ENCODE data around the gene MTMR12.
A peak's percentile ranks its signal among the peaks of the same experiment; 100 is the strongest.
"Not testable (repeated sequence)": the region's sequence is repeated elsewhere in the genome, so short reads cannot be mapped to it uniquely, and the experiment has no call there.

MTMR12 gene

DNA sequence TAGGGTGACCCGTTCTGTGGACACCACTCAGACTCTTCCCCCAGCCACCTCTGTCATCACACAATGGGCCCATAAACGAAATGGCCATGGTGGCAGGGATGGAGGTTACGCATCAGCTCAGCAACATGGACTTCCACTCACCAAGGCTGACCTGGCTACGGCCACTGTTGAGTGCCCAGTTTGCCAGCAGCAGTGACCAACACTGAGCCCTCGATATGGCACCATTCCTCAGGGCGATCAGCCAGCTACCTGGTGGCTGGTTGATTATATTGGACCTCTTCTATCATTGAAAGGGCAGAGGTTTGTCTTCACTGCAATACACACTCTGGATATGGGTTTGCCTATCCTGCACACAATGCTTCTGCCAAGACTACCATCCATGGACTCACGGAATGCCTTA, 21.1 kb downstream of the MTMR12 start:
- TF ChIP-seq, protein P1, sequence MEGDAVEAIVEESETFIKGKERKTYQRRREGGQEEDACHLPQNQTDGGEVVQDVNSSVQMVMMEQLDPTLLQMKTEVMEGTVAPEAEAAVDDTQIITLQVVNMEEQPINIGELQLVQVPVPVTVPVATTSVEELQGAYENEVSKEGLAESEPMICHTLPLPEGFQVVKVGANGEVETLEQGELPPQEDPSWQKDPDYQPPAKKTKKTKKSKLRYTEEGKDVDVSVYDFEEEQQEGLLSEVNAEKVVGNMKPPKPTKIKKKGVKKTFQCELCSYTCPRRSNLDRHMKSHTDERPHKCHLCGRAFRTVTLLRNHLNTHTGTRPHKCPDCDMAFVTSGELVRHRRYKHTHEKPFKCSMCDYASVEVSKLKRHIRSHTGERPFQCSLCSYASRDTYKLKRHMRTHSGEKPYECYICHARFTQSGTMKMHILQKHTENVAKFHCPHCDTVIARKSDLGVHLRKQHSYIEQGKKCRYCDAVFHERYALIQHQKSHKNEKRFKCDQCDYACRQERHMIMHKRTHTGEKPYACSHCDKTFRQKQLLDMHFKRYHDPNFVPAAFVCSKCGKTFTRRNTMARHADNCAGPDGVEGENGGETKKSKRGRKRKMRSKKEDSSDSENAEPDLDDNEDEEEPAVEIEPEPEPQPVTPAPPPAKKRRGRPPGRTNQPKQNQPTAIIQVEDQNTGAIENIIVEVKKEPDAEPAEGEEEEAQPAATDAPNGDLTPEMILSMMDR (IDR thresholded peaks at IDR 0.05; ENCODE audit: insufficient read depth, low read depth, low read length, missing control alignments): no peak
- no peak for DNase-seq (ENCODE audit: low read depth)
- no peak overlapping the region for H3K4me3 ChIP-seq (ENCODE audit: low read depth, low read length)

DNA sequence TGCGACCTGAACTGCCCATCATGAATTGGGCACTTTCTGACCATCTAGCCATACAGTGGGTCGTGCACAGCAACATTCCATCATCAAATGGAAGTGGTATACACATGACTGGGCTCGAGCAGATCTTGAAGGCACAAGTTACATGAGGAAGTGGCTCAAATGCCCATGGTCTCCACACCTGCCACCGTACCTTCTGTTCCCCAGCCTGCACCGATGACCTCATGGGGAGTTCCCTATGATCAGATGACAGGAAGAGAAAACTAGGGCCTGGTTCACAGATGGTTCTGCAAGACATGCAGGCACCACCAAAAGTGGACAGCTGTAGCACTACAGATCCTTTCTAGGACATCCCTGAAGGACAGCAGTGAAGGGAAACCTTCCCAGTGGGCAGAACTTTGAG, 21.8 kb downstream of the MTMR12 start:
- DNase-seq (ENCODE audit: low read depth): peak; percentile 59
- no peak overlapping the region for H3K4me3 ChIP-seq (ENCODE audit: low read depth, low read length)
- TF ChIP-seq, protein P1 (IDR thresholded peaks at IDR 0.05; ENCODE audit: insufficient read depth, low read depth, low read length, missing control alignments): no peak

DNA sequence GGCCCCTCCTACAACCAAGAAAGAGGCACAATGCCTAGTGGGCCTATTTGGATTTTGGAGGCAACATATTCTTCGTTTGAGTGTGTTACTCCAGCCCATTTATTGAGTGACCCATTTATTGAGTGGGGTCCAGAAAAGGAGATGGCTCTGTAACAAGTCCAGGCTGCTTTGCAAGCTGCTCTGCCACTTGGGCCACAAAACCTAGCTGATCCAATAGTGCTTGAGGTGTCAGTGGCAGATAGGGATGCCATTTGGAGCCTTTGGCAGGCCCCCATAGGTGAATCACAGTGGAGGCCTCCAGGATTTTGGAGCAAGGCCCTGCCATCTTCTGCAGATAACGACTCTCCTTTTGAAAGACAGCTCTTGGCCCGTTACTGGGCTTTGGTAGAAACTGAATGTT, 22.2 kb downstream of the MTMR12 start:
- DNase-seq (ENCODE audit: low read depth); H3K4me3 ChIP-seq (ENCODE audit: low read depth, low read length): not testable (repeated sequence)

DNA sequence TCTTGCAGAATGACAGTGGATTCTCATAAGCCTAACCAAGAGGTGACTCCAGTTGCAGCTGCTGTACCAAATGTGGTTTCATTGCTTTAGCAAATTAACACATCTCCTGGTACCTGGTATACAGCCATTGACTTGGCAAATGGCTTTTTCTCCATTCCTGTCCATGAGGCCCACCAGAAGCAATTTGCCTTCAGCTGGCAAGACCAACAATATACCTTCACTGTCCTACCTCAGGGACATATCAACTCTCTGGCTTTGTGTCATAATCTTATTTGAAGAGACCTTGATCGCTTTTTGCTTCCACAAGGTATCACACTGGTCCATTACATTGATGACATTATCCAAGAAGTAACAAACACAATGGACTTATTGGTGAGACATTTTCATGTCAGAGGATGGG, 22.8 kb downstream of the MTMR12 start:
- H3K4me3 ChIP-seq (ENCODE audit: low read depth, low read length); DNase-seq (ENCODE audit: low read depth): not testable (repeated sequence)

GRCh38 chr5:32288135-32288534, 24.6 kb downstream of the MTMR12 start:
- not testable (repeated sequence) for DNase-seq (ENCODE audit: low read depth); H3K4me3 ChIP-seq (ENCODE audit: low read depth, low read length)

DNA sequence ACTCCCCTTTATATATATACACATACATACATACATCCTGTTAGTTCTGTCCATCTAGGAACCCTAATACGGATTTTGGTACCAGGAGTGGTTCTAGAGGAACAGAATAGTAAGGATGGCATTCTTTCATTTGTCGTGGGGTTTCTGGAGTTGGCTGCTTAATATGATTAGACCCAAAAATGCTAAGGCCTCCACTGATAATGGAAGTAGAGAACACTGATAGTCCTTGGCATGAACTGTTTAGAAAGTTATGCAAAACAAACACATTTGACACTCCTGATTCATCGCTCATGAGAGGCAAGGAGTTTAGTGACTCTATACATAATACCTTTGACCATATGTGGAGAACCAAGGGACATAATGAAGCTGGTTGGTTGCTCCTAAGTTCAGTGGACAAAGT, 25.2 kb downstream of the MTMR12 start:
- H3K4me3 ChIP-seq (ENCODE audit: low read depth, low read length); DNase-seq (ENCODE audit: low read depth): not testable (repeated sequence)

GRCh38 chr5:32285510-32286138, 27.1 kb downstream of the MTMR12 start:
- H3K4me3 ChIP-seq (ENCODE audit: low read depth, low read length): no peak overlapping the region
- no peak for DNase-seq (ENCODE audit: low read depth)
- TF ChIP-seq, protein P1 (IDR thresholded peaks at IDR 0.05; ENCODE audit: insufficient read depth, low read depth, low read length, missing control alignments): no peak

- peak; percentile 65 for DNase-seq (ENCODE audit: low read depth)
- H3K4me3 ChIP-seq (ENCODE audit: low read depth, low read length): no peak overlapping the region
- TF ChIP-seq, protein P1 (IDR thresholded peaks at IDR 0.05; ENCODE audit: insufficient read depth, low read depth, low read length, missing control alignments): no peak
Measured at GRCh38 chr5:32283539-32284377, 29.0 kb downstream of the MTMR12 start.

GRCh38 chr5:32283061-32283460, 29.7 kb downstream of the MTMR12 start:
- no peak overlapping the region for H3K4me3 ChIP-seq (ENCODE audit: low read depth, low read length)

More at GRCh38 chr5:32283061-32283460, 29.7 kb downstream of the MTMR12 start:
- no peak for DNase-seq (ENCODE audit: low read depth)
- TF ChIP-seq, protein P1 (IDR thresholded peaks at IDR 0.05; ENCODE audit: insufficient read depth, low read depth, low read length, missing control alignments): no peak
